SK-N-SH (cell line): ENCODE data around the gene PIGM.

Experiments used
- ELF1 ChIP-seq: IDR thresholded peaks from 2 replicates; pipeline ENCODE4 v1.4.0; 2012
- POLR2AphosphoS5 ChIP-seq: IDR thresholded peaks from 2 replicates; pipeline ENCODE4 v1.6.1; 2012; ENCODE audit warnings: low read depth, low read length
- TAF1 ChIP-seq: IDR thresholded peaks from 2 replicates; pipeline ENCODE4 v1.6.1; 2012; ENCODE audit warnings: low read depth, mild to moderate bottlenecking, low read length, moderate library complexity, borderline replicate concordance
- ZBTB33 ChIP-seq: IDR thresholded peaks from 2 replicates; pipeline ENCODE4 v1.4.0; 2012; ENCODE audit warnings: low read depth, borderline replicate concordance
- TF ChIP-seq, protein P1 (sequence below): fragments of 200-600 bp; sonication (generic); IDR thresholded peaks from 2 replicates; pipeline ENCODE4 v1.6.1; 2017; ENCODE audit warnings: antibody characterized with exemption, mild to moderate bottlenecking, moderate library complexity

GRCh38 chr1:160004001-160004400 is 27.8 kb downstream of the PIGM start:
- TF ChIP-seq POLR2AphosphoS5, result no peak
- TF ChIP-seq, protein P1, sequence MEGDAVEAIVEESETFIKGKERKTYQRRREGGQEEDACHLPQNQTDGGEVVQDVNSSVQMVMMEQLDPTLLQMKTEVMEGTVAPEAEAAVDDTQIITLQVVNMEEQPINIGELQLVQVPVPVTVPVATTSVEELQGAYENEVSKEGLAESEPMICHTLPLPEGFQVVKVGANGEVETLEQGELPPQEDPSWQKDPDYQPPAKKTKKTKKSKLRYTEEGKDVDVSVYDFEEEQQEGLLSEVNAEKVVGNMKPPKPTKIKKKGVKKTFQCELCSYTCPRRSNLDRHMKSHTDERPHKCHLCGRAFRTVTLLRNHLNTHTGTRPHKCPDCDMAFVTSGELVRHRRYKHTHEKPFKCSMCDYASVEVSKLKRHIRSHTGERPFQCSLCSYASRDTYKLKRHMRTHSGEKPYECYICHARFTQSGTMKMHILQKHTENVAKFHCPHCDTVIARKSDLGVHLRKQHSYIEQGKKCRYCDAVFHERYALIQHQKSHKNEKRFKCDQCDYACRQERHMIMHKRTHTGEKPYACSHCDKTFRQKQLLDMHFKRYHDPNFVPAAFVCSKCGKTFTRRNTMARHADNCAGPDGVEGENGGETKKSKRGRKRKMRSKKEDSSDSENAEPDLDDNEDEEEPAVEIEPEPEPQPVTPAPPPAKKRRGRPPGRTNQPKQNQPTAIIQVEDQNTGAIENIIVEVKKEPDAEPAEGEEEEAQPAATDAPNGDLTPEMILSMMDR, result no peak
- no peak for TF ChIP-seq TAF1
- TF ChIP-seq ELF1, result no peak
- TF ChIP-seq ZBTB33, result no peak
